ENCODE results near the gene SH2B3. TPM values are rescaled to one million over a fixed set of nuclear protein-coding genes. Genes with fewer than 3 reads are reported as not detected.
A peak's percentile ranks its signal among the peaks of the same experiment; 100 is the strongest.

SH2B3 gene
- total and polyA plus RNA-seq, 2 donors: 8.4 to 9.1 TPM

- Histone ChIP-seq H3K4me3 (ENCODE audit: low read length in 2 of 2) (no peak overlapping the region), H3K27me3 (ENCODE audit: control insufficient read depth in 2 of 2, insufficient read depth in 1 of 2, low read length in 1 of 2) (no peaks in the 10 kb centered on the region), H3K36me3 (ENCODE audit: control insufficient read depth in 2 of 2, insufficient read depth in 2 of 2, low read length in 1 of 2) (peaks cover 3 to 7% of the 10 kb centered on the region in 2 donors), H3K9me3 (ENCODE audit: control insufficient read depth in 2 of 2, insufficient read depth in 1 of 2, low read length in 1 of 2) (no peaks in the 10 kb centered on the region), H3K4me1 (ENCODE audit: control insufficient read depth in 2 of 2, insufficient read depth in 2 of 2, low read length in 2 of 2) (peaks cover 35 to 78% of the 10 kb centered on the region in 2 donors), H3K27ac (ENCODE audit: low read depth in 1 of 2, low read length in 1 of 2) (peak overlapping the region in 1 of 2 donors; percentile 33)
- 88% methylated on average over 12 of the region's 12 CpGs for WGBS
- no peak for DNase-seq (ENCODE audit: low read depth in 6 of 9, low spot score in 9 of 9)
Observed at GRCh38 chr12:111410431-111411184, 4.9 kb downstream of the SH2B3 start.

- Histone ChIP-seq H3K9me3 (ENCODE audit: control insufficient read depth in 2 of 2, insufficient read depth in 1 of 2, low read length in 1 of 2) (no peaks in the 10 kb centered on the region), H3K36me3 (ENCODE audit: control insufficient read depth in 2 of 2, insufficient read depth in 2 of 2, low read length in 1 of 2) (peaks cover 3 to 7% of the 10 kb centered on the region in 2 donors), H3K27me3 (ENCODE audit: control insufficient read depth in 2 of 2, insufficient read depth in 1 of 2, low read length in 1 of 2) (no peaks in the 10 kb centered on the region), H3K4me3 (ENCODE audit: low read length in 2 of 2) (no peak overlapping the region), H3K27ac (ENCODE audit: low read depth in 1 of 2, low read length in 1 of 2) (no peak overlapping the region), H3K4me1 (ENCODE audit: control insufficient read depth in 2 of 2, insufficient read depth in 2 of 2, low read length in 2 of 2) (peaks cover 35 to 76% of the 10 kb centered on the region in 2 donors)
- DNase-seq (ENCODE audit: low read depth in 6 of 9, low spot score in 9 of 9): no peak
- 87% methylated on average over 8 of the region's 8 CpGs for WGBS
Observed at GRCh38 chr12:111411185-111411764, 5.6 kb downstream of the SH2B3 start.

GRCh38 chr12:111412007-111412829 is 6.5 kb downstream of the SH2B3 start:
- H3K27me3 ChIP-seq (ENCODE audit: control insufficient read depth in 2 of 2, insufficient read depth in 1 of 2, low read length in 1 of 2): no peaks in the 10 kb centered on the region

GRCh38 chr12:111412830-111413441 is 7.2 kb downstream of the SH2B3 start:
- DNase-seq (ENCODE audit: low read depth in 6 of 9, low spot score in 9 of 9): no peak
- Histone ChIP-seq H3K27me3 (ENCODE audit: control insufficient read depth in 2 of 2, insufficient read depth in 1 of 2, low read length in 1 of 2) (no peaks in the 10 kb centered on the region), H3K4me1 (ENCODE audit: control insufficient read depth in 2 of 2, insufficient read depth in 2 of 2, low read length in 2 of 2) (peaks cover 23 to 59% of the 10 kb centered on the region in 2 donors), H3K36me3 (ENCODE audit: control insufficient read depth in 2 of 2, insufficient read depth in 2 of 2, low read length in 1 of 2) (peaks cover 2 to 3% of the 10 kb centered on the region in 2 donors), H3K27ac (ENCODE audit: low read depth in 1 of 2, low read length in 1 of 2) (no peak overlapping the region), H3K4me3 (ENCODE audit: low read length in 2 of 2) (no peak overlapping the region), H3K9me3 (ENCODE audit: control insufficient read depth in 2 of 2, insufficient read depth in 1 of 2, low read length in 1 of 2) (no peaks in the 10 kb centered on the region)
- WGBS: 84% methylated on average over 6 of the region's 6 CpGs

More at GRCh38 chr12:111412007-111412829, 6.5 kb downstream of the SH2B3 start:
- Histone ChIP-seq H3K36me3 (ENCODE audit: control insufficient read depth in 2 of 2, insufficient read depth in 2 of 2, low read length in 1 of 2) (peaks cover 3 to 7% of the 10 kb centered on the region in 2 donors), H3K9me3 (ENCODE audit: control insufficient read depth in 2 of 2, insufficient read depth in 1 of 2, low read length in 1 of 2) (no peaks in the 10 kb centered on the region), H3K4me1 (ENCODE audit: control insufficient read depth in 2 of 2, insufficient read depth in 2 of 2, low read length in 2 of 2) (peaks cover 29 to 67% of the 10 kb centered on the region in 2 donors), H3K27ac (ENCODE audit: low read depth in 1 of 2, low read length in 1 of 2) (peak overlapping the region; percentile 64 to 68), H3K4me3 (ENCODE audit: low read length in 2 of 2) (no peak overlapping the region)
- WGBS: 40% methylated on average over 15 of the region's 15 CpGs
- peak in 1 of 9 donors; percentile 53 for DNase-seq (ENCODE audit: low read depth in 6 of 9, low spot score in 9 of 9)

- H3K27ac ChIP-seq (ENCODE audit: low read depth in 1 of 2, low read length in 1 of 2): no peak overlapping the region
- WGBS: 92% methylated on average over 12 of the region's 12 CpGs
- no peaks in the 10 kb centered on the region for H3K9me3 ChIP-seq (ENCODE audit: control insufficient read depth in 2 of 2, insufficient read depth in 1 of 2, low read length in 1 of 2)
- peaks cover 3 to 9% of the 10 kb centered on the region in 2 donors for H3K36me3 ChIP-seq (ENCODE audit: control insufficient read depth in 2 of 2, insufficient read depth in 2 of 2, low read length in 1 of 2)
- no peak overlapping the region for H3K4me3 ChIP-seq (ENCODE audit: low read length in 2 of 2)
- peaks cover 23 to 53% of the 10 kb centered on the region in 2 donors for H3K4me1 ChIP-seq (ENCODE audit: control insufficient read depth in 2 of 2, insufficient read depth in 2 of 2, low read length in 2 of 2)
- H3K27me3 ChIP-seq (ENCODE audit: control insufficient read depth in 2 of 2, insufficient read depth in 1 of 2, low read length in 1 of 2): no peaks in the 10 kb centered on the region
- DNase-seq (ENCODE audit: low read depth in 6 of 9, low spot score in 9 of 9): no peak
Observed at GRCh38 chr12:111413442-111414086, 7.8 kb downstream of the SH2B3 start.

GRCh38 chr12:111414711-111415252 is 9.1 kb downstream of the SH2B3 start:
- H3K4me1 ChIP-seq (ENCODE audit: control insufficient read depth in 2 of 2, insufficient read depth in 2 of 2, low read length in 2 of 2): peaks cover 14 to 41% of the 10 kb centered on the region in 2 donors
- 97% methylated on average over 7 of the region's 7 CpGs for WGBS
- no peak overlapping the region for H3K4me3 ChIP-seq (ENCODE audit: low read length in 2 of 2)
- peaks cover 12 to 21% of the 10 kb centered on the region in 2 donors for H3K36me3 ChIP-seq (ENCODE audit: control insufficient read depth in 2 of 2, insufficient read depth in 2 of 2, low read length in 1 of 2)
- no peak overlapping the region for H3K27ac ChIP-seq (ENCODE audit: low read depth in 1 of 2, low read length in 1 of 2)
- no peak for DNase-seq (ENCODE audit: low read depth in 6 of 9, low spot score in 9 of 9)
- no peaks in the 10 kb centered on the region for H3K9me3 ChIP-seq (ENCODE audit: control insufficient read depth in 2 of 2, insufficient read depth in 1 of 2, low read length in 1 of 2)
- no peaks in the 10 kb centered on the region for H3K27me3 ChIP-seq (ENCODE audit: control insufficient read depth in 2 of 2, insufficient read depth in 1 of 2, low read length in 1 of 2)

GRCh38 chr12:111417290-111417689 is 11.6 kb downstream of the SH2B3 start:
- Histone ChIP-seq H3K4me1 (ENCODE audit: control insufficient read depth in 2 of 2, insufficient read depth in 2 of 2, low read length in 2 of 2) (peaks cover under 1 to 16% of the 10 kb centered on the region in 2 donors), H3K9me3 (ENCODE audit: control insufficient read depth in 2 of 2, insufficient read depth in 1 of 2, low read length in 1 of 2) (no peaks in the 10 kb centered on the region), H3K27me3 (ENCODE audit: control insufficient read depth in 2 of 2, insufficient read depth in 1 of 2, low read length in 1 of 2) (no peaks in the 10 kb centered on the region), H3K36me3 (ENCODE audit: control insufficient read depth in 2 of 2, insufficient read depth in 2 of 2, low read length in 1 of 2) (peaks cover 21 to 32% of the 10 kb centered on the region in 2 donors), H3K4me3 (ENCODE audit: low read length in 2 of 2) (no peak overlapping the region), H3K27ac (ENCODE audit: low read depth in 1 of 2, low read length in 1 of 2) (no peak overlapping the region)
- over 99% methylated on average over 2 of the region's 2 CpGs for WGBS
- DNase-seq (ENCODE audit: low read depth in 6 of 9, low spot score in 9 of 9): no peak

Data from thymus (tissue), 11 donors.